CD4-positive, CD25-positive, alpha-beta regulatory T cell (primary cell): ENCODE measurements around the gene PDE6B. TPM values are rescaled to one million over a fixed set of nuclear protein-coding genes. Genes with fewer than 3 reads are reported as not detected.

ENCODE experiments used
- ATAC-seq, 2 donors: fragments of 150-1000 bp; cut with Tn5 transposase; one replicate each; pipeline ENCODE4 v1.10.0; 2021; ENCODE audit warnings: low read depth in 2 of 2, moderate number of reproducible peaks in 2 of 2, moderate library complexity in 1 of 2
- DNase-seq, 3 donors: peaks; one replicate each; pipeline versions ENCODE4 v3.0.0 to v3.0.0-alpha.2; 2012 to 2022; ENCODE audit warnings: mixed read lengths in 1 of 3
- H3K27ac ChIP-seq: one replicate; pipeline ENCODE4 v1.7.0; 2013; ENCODE audit warnings: mild to moderate bottlenecking, low read length; ENCODE audit not compliant: insufficient read depth, poor library complexity, severe bottlenecking
- H3K27me3 ChIP-seq: one replicate; pipeline ENCODE4 v1.7.0; 2013; ENCODE audit warnings: low read length; ENCODE audit not compliant: control insufficient read depth, insufficient read depth
- H3K36me3 ChIP-seq: one replicate; pipeline ENCODE4 v1.7.0; 2013; ENCODE audit warnings: mild to moderate bottlenecking, low read length, moderate library complexity; ENCODE audit not compliant: control insufficient read depth, insufficient read depth
- H3K4me1 ChIP-seq: 2 replicates; pipeline ENCODE4 v1.7.0; 2013; ENCODE audit warnings: mild to moderate bottlenecking, low read length; ENCODE audit not compliant: insufficient read depth, control insufficient read depth, poor library complexity, severe bottlenecking
- H3K4me3 ChIP-seq: one replicate; pipeline ENCODE4 v1.7.0; 2013; ENCODE audit warnings: low read depth, mild to moderate bottlenecking, low read length, moderate library complexity
- H3K9me3 ChIP-seq, 2 experiments: 1 replicate in 1 of 2; 2 replicates in 1 of 2; pipeline ENCODE4 v1.7.0; 2013; ENCODE audit warnings: low read length in 2 of 2, mild to moderate bottlenecking in 1 of 2, moderate library complexity in 1 of 2; ENCODE audit not compliant: control insufficient read depth in 2 of 2
- H3K27ac Mint-ChIP-seq, 3 donors: one replicate each; pipeline ENCODE4 v1.8.0; 2020 to 2022; ENCODE audit warnings: mild to moderate bottlenecking in 3 of 3, mixed read lengths in 3 of 3, moderate library complexity in 2 of 3
- H3K27me3 Mint-ChIP-seq: one replicate; pipeline ENCODE4 v1.8.0; 2022; ENCODE audit warnings: mild to moderate bottlenecking, mixed read lengths
- H3K36me3 Mint-ChIP-seq: one replicate; pipeline ENCODE4 v1.8.0; 2020; ENCODE audit warnings: mixed read lengths
- H3K4me1 Mint-ChIP-seq, 4 donors: one replicate each; pipeline ENCODE4 v1.8.0; 2020 to 2022; ENCODE audit warnings: mixed read lengths in 4 of 4, mild to moderate bottlenecking in 1 of 4
- H3K4me3 Mint-ChIP-seq, 4 donors: one replicate each; pipeline ENCODE4 v1.8.0; 2020 to 2022; ENCODE audit warnings: mild to moderate bottlenecking in 4 of 4, mixed read lengths in 4 of 4, moderate library complexity in 3 of 4
- H3K9me3 Mint-ChIP-seq, 7 donors: one replicate each; pipeline ENCODE4 v1.8.0; 2020 to 2022; ENCODE audit warnings: mixed read lengths in 7 of 7, mild to moderate bottlenecking in 3 of 7, moderate library complexity in 2 of 7
- polyA plus RNA-seq, 4 donors: library from polyadenylated mRNA; unstranded; fragments of 300-500 nt; fragmentation: Illumina TruSeq; gene quantifications; one replicate each; pipeline ENCODE4 v1.2.3, GENCODE V29; 2021
- total RNA-seq: library from RNA; stranded (reverse); gene quantifications from one replicate; pipeline ENCODE4 v1.2.3, GENCODE V29; 2022

The PDE6B gene
- total and polyA plus RNA-seq, 5 donors from 2014 or later, result 12.3 to 19.8 (median 13.8) TPM

GRCh38 chr4:604131-604530, 21.2 kb upstream of the PDE6B start:
- Histone ChIP-seq H3K4me1 (no peaks in the 10 kb centered on the region), H3K27me3 (peaks cover 2% of the 10 kb centered on the region), H3K9me3 (no peaks in the 10 kb centered on the region), H3K4me3 (no peak overlapping the region), H3K36me3 (no peaks in the 10 kb centered on the region), H3K27ac (no peak overlapping the region)
- H3K4me3 Mint-ChIP-seq, result no peak overlapping the region
- peaks cover 0 to 2% (median 0%) of the 10 kb centered on the region in 7 donors for H3K9me3 Mint-ChIP-seq
- H3K4me1 Mint-ChIP-seq, result peaks cover 0 to 5% (median 2%) of the 10 kb centered on the region in 4 donors
- peaks cover 12% of the 10 kb centered on the region for H3K27me3 Mint-ChIP-seq
- no peak for ATAC-seq
- no peaks in the 10 kb centered on the region for H3K36me3 Mint-ChIP-seq
- no peak for DNase-seq
- no peak overlapping the region for H3K27ac Mint-ChIP-seq

- Histone ChIP-seq H3K27ac (no peak overlapping the region), H3K4me3 (no peak overlapping the region), H3K9me3 (no peaks in the 10 kb centered on the region), H3K36me3 (no peaks in the 10 kb centered on the region), H3K4me1 (no peaks in the 10 kb centered on the region), H3K27me3 (peaks cover 2% of the 10 kb centered on the region)
- no peaks in the 10 kb centered on the region for H3K36me3 Mint-ChIP-seq
- ATAC-seq (no peak), DNase-seq (no peak)
- H3K27me3 Mint-ChIP-seq, result peaks cover 14% of the 10 kb centered on the region
- H3K9me3 Mint-ChIP-seq, result peaks cover 0 to 6% (median 4%) of the 10 kb centered on the region in 7 donors
- no peak overlapping the region for H3K27ac Mint-ChIP-seq
- no peak overlapping the region for H3K4me3 Mint-ChIP-seq
- H3K4me1 Mint-ChIP-seq, result peaks cover 0 to 8% (median 2%) of the 10 kb centered on the region in 4 donors
These were observed 19.5 kb upstream of the PDE6B start for GRCh38 chr4:605702-606425.

- no peaks in the 10 kb centered on the region for H3K4me1 ChIP-seq
- H3K36me3 Mint-ChIP-seq, result no peaks in the 10 kb centered on the region
These were observed 17.1 kb upstream of the PDE6B start for GRCh38 chr4:608236-608635.

GRCh38 chr4:609400-610050, 15.8 kb upstream of the PDE6B start:
- H3K4me1 ChIP-seq, result no peaks in the 10 kb centered on the region
- H3K27ac Mint-ChIP-seq, result no peak overlapping the region
- H3K4me3 Mint-ChIP-seq, result no peak overlapping the region
- no peak overlapping the region for H3K4me3 ChIP-seq
- H3K27me3 ChIP-seq, result peaks cover 2% of the 10 kb centered on the region
- H3K9me3 Mint-ChIP-seq, result peaks cover 0 to 6% (median 4%) of the 10 kb centered on the region in 7 donors
- ATAC-seq, result no peak
- H3K4me1 Mint-ChIP-seq, result peaks cover 0 to 3% (median under 1%) of the 10 kb centered on the region in 4 donors
- no peaks in the 10 kb centered on the region for H3K36me3 ChIP-seq
- no peak for DNase-seq
- H3K9me3 ChIP-seq, result no peaks in the 10 kb centered on the region
- peaks cover 16% of the 10 kb centered on the region for H3K27me3 Mint-ChIP-seq
- H3K36me3 Mint-ChIP-seq, result no peaks in the 10 kb centered on the region
- H3K27ac ChIP-seq, result no peak overlapping the region

More at GRCh38 chr4:608236-608635, 17.1 kb upstream of the PDE6B start:
- Histone ChIP-seq H3K27me3 (peaks cover 2% of the 10 kb centered on the region), H3K9me3 (no peaks in the 10 kb centered on the region), H3K4me3 (no peak overlapping the region), H3K36me3 (no peaks in the 10 kb centered on the region), H3K27ac (no peak overlapping the region)
- H3K27ac Mint-ChIP-seq, result no peak overlapping the region
- DNase-seq (no peak), ATAC-seq (no peak)
- H3K9me3 Mint-ChIP-seq, result peaks cover 0 to 6% (median 4%) of the 10 kb centered on the region in 7 donors
- peaks cover 0 to 8% (median 2%) of the 10 kb centered on the region in 4 donors for H3K4me1 Mint-ChIP-seq
- H3K27me3 Mint-ChIP-seq, result peaks cover 9% of the 10 kb centered on the region
- H3K4me3 Mint-ChIP-seq, result no peak overlapping the region

GRCh38 chr4:610411-611261, 14.7 kb upstream of the PDE6B start:
- Mint-ChIP-seq H3K9me3 (peaks cover 0 to 6% (median 4%) of the 10 kb centered on the region in 7 donors), H3K36me3 (no peaks in the 10 kb centered on the region), H3K4me3 (no peak overlapping the region), H3K4me1 (peaks cover 0 to 4% (median 2%) of the 10 kb centered on the region in 4 donors), H3K27me3 (peaks cover 16% of the 10 kb centered on the region), H3K27ac (no peak overlapping the region)
- Histone ChIP-seq H3K27me3 (peaks cover 2% of the 10 kb centered on the region), H3K9me3 (no peaks in the 10 kb centered on the region), H3K4me1 (no peaks in the 10 kb centered on the region), H3K4me3 (no peak overlapping the region), H3K36me3 (no peaks in the 10 kb centered on the region), H3K27ac (no peak overlapping the region)
- DNase-seq, result no peak
- ATAC-seq, result no peak

- H3K4me1 ChIP-seq, result no peaks in the 10 kb centered on the region
- peaks cover 16% of the 10 kb centered on the region for H3K27me3 Mint-ChIP-seq
- peaks cover 0 to 6% (median 4%) of the 10 kb centered on the region in 7 donors for H3K9me3 Mint-ChIP-seq
- DNase-seq (no peak), ATAC-seq (no peak)
- no peaks in the 10 kb centered on the region for H3K9me3 ChIP-seq
- H3K4me3 ChIP-seq, result no peak overlapping the region
- peaks cover 0 to 4% (median 2%) of the 10 kb centered on the region in 4 donors for H3K4me1 Mint-ChIP-seq
- no peak overlapping the region for H3K27ac Mint-ChIP-seq
- no peak overlapping the region for H3K27ac ChIP-seq
- H3K36me3 ChIP-seq, result no peaks in the 10 kb centered on the region
- H3K27me3 ChIP-seq, result no peaks in the 10 kb centered on the region
- H3K36me3 Mint-ChIP-seq, result no peaks in the 10 kb centered on the region
- H3K4me3 Mint-ChIP-seq, result no peak overlapping the region
These were observed 13.2 kb upstream of the PDE6B start for GRCh38 chr4:612052-612748.

- H3K27me3 Mint-ChIP-seq, result peaks cover 16% of the 10 kb centered on the region
- ATAC-seq, result no peak
- H3K36me3 ChIP-seq, result no peaks in the 10 kb centered on the region
- H3K9me3 Mint-ChIP-seq, result peaks cover 0 to 6% (median 4%) of the 10 kb centered on the region in 7 donors
- H3K27ac ChIP-seq, result no peak overlapping the region
- no peaks in the 10 kb centered on the region for H3K4me1 ChIP-seq
- H3K4me1 Mint-ChIP-seq, result peaks cover 0 to 4% (median 2%) of the 10 kb centered on the region in 4 donors
- H3K36me3 Mint-ChIP-seq, result no peaks in the 10 kb centered on the region
- H3K4me3 Mint-ChIP-seq, result no peak overlapping the region
- H3K4me3 ChIP-seq, result no peak overlapping the region
- no peak for DNase-seq
- H3K27me3 ChIP-seq, result no peaks in the 10 kb centered on the region
- H3K27ac Mint-ChIP-seq, result no peak overlapping the region
- H3K9me3 ChIP-seq, result no peaks in the 10 kb centered on the region
These were observed 12.6 kb upstream of the PDE6B start for GRCh38 chr4:612749-613125.
